K562 (cell line): ENCODE results near the gene PSMD13. TPM values are rescaled to one million over a fixed set of nuclear protein-coding genes. Genes with fewer than 3 reads are reported as not detected.

Source experiments
- BDP1 ChIP-seq: IDR thresholded peaks from 3 replicates; pipeline ENCODE4 v1.6.1; 2011; ENCODE audit not compliant: insufficient read length, insufficient read depth
- ESRRA ChIP-seq: fragments of 450-650 bp; IDR thresholded peaks from 2 replicates; pipeline ENCODE4 v1.6.1; 2014; ENCODE audit warnings: low read depth, mild to moderate bottlenecking, moderate library complexity, borderline replicate concordance
- MYNN ChIP-seq, 2 experiments: sonication (generic); formaldehyde crosslinking in 1 of 2; IDR thresholded peaks; 2 replicates each; pipeline versions ENCODE4 v1.5.0 to v1.6.1; 2016 to 2020; ENCODE audit warnings: antibody characterized with exemption in 1 of 2, missing genetic modification reagents in 1 of 2
- NBN ChIP-seq: fragments of 450-650 bp; IDR thresholded peaks from 2 replicates; pipeline ENCODE4 v1.6.1; 2016; ENCODE audit warnings: low read depth, mild to moderate bottlenecking
- NFIC ChIP-seq: fragments of 450-650 bp; IDR thresholded peaks from 2 replicates; pipeline ENCODE4 v1.6.1; 2017; ENCODE audit warnings: mild to moderate bottlenecking, inconsistent platforms
- NR2F6 ChIP-seq: fragments of 450-650 bp; formaldehyde crosslinking; IDR thresholded peaks from 2 replicates; pipeline ENCODE4 v1.4.0; 2020; ENCODE audit warnings: mild to moderate bottlenecking
- POLR2AphosphoS2 ChIP-seq: IDR thresholded peaks from 2 replicates; pipeline ENCODE4 v1.6.1; 2012; ENCODE audit warnings: low read length, improper control_type of control experiment
- POLR2AphosphoS5 ChIP-seq: IDR thresholded peaks from 2 replicates; pipeline ENCODE4 v1.6.1; 2011; ENCODE audit warnings: mild to moderate bottlenecking, low read depth, low read length, moderate library complexity; ENCODE audit not compliant: control insufficient read depth, insufficient read depth
- RBFOX2 ChIP-seq: fragments of 200-400 bp; formaldehyde crosslinking; IDR thresholded peaks from 2 replicates; pipeline ENCODE4 v1.6.1; 2017; ENCODE audit warnings: low read depth, mild to moderate bottlenecking, low read length, moderate library complexity
- REST ChIP-seq, 2 experiments: fragments of 450-650 bp; formaldehyde crosslinking in 1 of 2; IDR thresholded peaks; 2 replicates each; pipeline versions ENCODE4 v1.4.0 to v1.6.1; 2014 to 2020; ENCODE audit warnings: mild to moderate bottlenecking in 2 of 2, borderline replicate concordance in 1 of 2, low read depth in 1 of 2
- SRSF9 ChIP-seq: fragments of 200-400 bp; formaldehyde crosslinking; IDR thresholded peaks from 2 replicates; pipeline ENCODE4 v1.6.1; 2017; ENCODE audit warnings: low read depth, low read length, borderline replicate concordance
- SUPT5H ChIP-seq: fragments of 450-650 bp; IDR thresholded peaks from 2 replicates; pipeline ENCODE4 v1.6.1; 2016
- ZNF165 ChIP-seq: fragments of 250-450 bp; sonication (Bioruptor Pico); IDR thresholded peaks from 2 replicates; pipeline ENCODE4 v1.4.0; 2020; ENCODE audit warnings: borderline replicate concordance
- ZNF239 ChIP-seq: fragments of 250-450 bp; sonication (Bioruptor Pico); IDR thresholded peaks from 2 replicates; pipeline ENCODE4 v1.4.0; 2020; ENCODE audit warnings: mild to moderate bottlenecking
- ZNF449 ChIP-seq: fragments of 250-450 bp; sonication (Bioruptor Pico); IDR thresholded peaks from 2 replicates; pipeline ENCODE4 v1.8.0; 2022; ENCODE audit warnings: moderate library complexity, mild to moderate bottlenecking, inconsistent platforms
- ZNF699 ChIP-seq: fragments of 250-450 bp; sonication (Bioruptor Pico); IDR thresholded peaks from 2 replicates; pipeline ENCODE4 v1.8.0; 2021; ENCODE audit warnings: mild to moderate bottlenecking, moderate library complexity; ENCODE audit not compliant: insufficient replicate concordance
- ZNF77 ChIP-seq: fragments of 250-450 bp; sonication (Bioruptor Pico); IDR thresholded peaks from 2 replicates; pipeline ENCODE4 v1.5.0; 2020
- polyA plus RNA-seq, 8 experiments: library from polyadenylated mRNA; depleted of rRNA in 4 of 8; stranded (reverse) in 5 of 8; unstranded in 3 of 8; fragments of >200 nt; fragmentation: Nextera tagmentation in 2 of 8; fragmentation: Illumina TruSeq in 1 of 8; extraction: Ambion mirVana in 2 of 8; extraction: Trizol in 1 of 8; gene quantifications; 2 replicates each; pipeline versions ENCODE4 v1.2.1 to v1.2.3, GENCODE V29; 2011 to 2014; ENCODE audit warnings: inconsistent platforms in 1 of 8, missing spikeins in 1 of 8
- total RNA-seq, 7 experiments: library from RNA; depleted of rRNA in 6 of 7; stranded (reverse); fragments of >200 nt in 6 of 7; fragmentation: Illumina TruSeq in 2 of 7; extraction: Trizol in 2 of 7; gene quantifications; 2 replicates each; pipeline versions ENCODE4 v1.2.1 to v1.2.3, GENCODE V29; 2011 to 2021; ENCODE audit warnings: low replicate concordance in 1 of 7

The PSMD13 gene
- total and polyA plus RNA-seq, 9 of the 15 experiments (the other 6 are each of a cell fraction or from before 2014, with no cell fraction given): 185 to 383 (median 267) TPM

GRCh38 chr11:253160-253885 lies 16.5 kb downstream of the PSMD13 start (continued):
- TF ChIP-seq BDP1 (no peak), NBN (no peak), POLR2AphosphoS2 (no peak), ZNF699 (no peak), MYNN (IDR thresholded peaks at IDR 0.05) (0 out of 2 replicates have a peak, but pooled peaks have one; percentile 40), MYNN (CRISPR knock-in tag; IDR thresholded peaks at IDR 0.05) (no peak), NR2F6 (CRISPR knock-in tag) (no peak), ZNF449 (CRISPR knock-in tag) (no peak), ESRRA (no peak), POLR2AphosphoS5 (peak; percentile 28; the same call in 1 of the 2 replicates), ZNF165 (CRISPR knock-in tag) (no peak), REST (IDR thresholded peaks at IDR 0.05; ENCODE audit: borderline replicate concordance) (no peak), REST (CRISPR knock-in tag; IDR thresholded peaks at IDR 0.05; ENCODE audit: low read depth) (no peak), ZNF77 (CRISPR knock-in tag) (no peak), SUPT5H (0 out of 2 replicates have a peak, but pooled peaks have one; percentile 39), RBFOX2 (peak; percentile 30; the same call in 1 of the 2 replicates), SRSF9 (no peak), NFIC (peak; percentile 68), ZNF239 (CRISPR knock-in tag) (no peak)
